ENCODE measurements around the gene CPOX. TPM values are rescaled to one million over a fixed set of nuclear protein-coding genes. Genes with fewer than 3 reads are reported as not detected.
A peak's percentile ranks its signal among the peaks of the same experiment; 100 is the strongest.

Gene CPOX
- total and polyA plus RNA-seq, 2 of the 8 experiments (the other 6 are each of a cell fraction or from before 2014, with no cell fraction given) = 17.4 to 27.0 TPM

DNA sequence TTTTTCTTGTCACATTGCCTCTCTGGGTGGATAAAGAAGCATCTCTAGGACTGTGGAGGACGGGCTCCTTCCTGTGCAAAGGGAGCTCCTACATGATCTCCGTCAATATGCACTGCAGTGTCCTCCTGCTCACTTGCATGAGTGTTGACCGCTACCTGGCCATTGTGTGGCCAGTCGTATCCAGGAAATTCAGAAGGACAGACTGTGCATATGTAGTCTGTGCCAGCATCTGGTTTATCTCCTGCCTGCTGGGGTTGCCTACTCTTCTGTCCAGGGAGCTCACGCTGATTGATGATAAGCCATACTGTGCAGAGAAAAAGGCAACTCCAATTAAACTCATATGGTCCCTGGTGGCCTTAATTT, 61.2 kb downstream of the CPOX start:
- Histone ChIP-seq H3K14ac (ENCODE audit: insufficient read length) (no peak overlapping the region), H4K91ac (replicated peaks; ENCODE audit: insufficient read length, low read length) (no peak overlapping the region), H3K23ac (ENCODE audit: insufficient read length) (no peak overlapping the region), H2BK5ac (ENCODE audit: low read depth, low read length) (no peak overlapping the region), H3K23me2 (ENCODE audit: low read depth, low read length) (no peaks in the 10 kb centered on the region), H4K8ac (ENCODE audit: extremely low read depth, insufficient read depth, low read length) (no peak overlapping the region), H3K79me2 (ENCODE audit: control insufficient read depth in 1 of 2, insufficient read depth in 2 of 2, low read length in 2 of 2) (no peaks in the 10 kb centered on the region), H3K18ac (ENCODE audit: extremely low read depth, low read length) (no peak overlapping the region), H3K4ac (replicated peaks; ENCODE audit: insufficient read length, low read depth, low read length) (no peak overlapping the region), H3K9ac (replicated peaks in 1 of 4; ENCODE audit: extremely low read depth in 1 of 4, low read depth in 3 of 4, low read length in 3 of 4) (no peak overlapping the region), H2BK120ac (replicated peaks; ENCODE audit: low read depth, low read length) (no peak overlapping the region), H2BK12ac (ENCODE audit: low read depth, low read length) (no peak overlapping the region), H3K36me3 (ENCODE audit: control insufficient read depth in 2 of 4, insufficient read depth in 4 of 4, low read length in 3 of 4) (no peaks in the 10 kb centered on the region), H3K56ac (replicated peaks; ENCODE audit: insufficient read length, low read depth, low read length) (no peak overlapping the region), H2BK20ac (ENCODE audit: low read length) (no peak overlapping the region), H3K27me3 (replicated peaks in 1 of 4; ENCODE audit: control insufficient read depth in 3 of 4, extremely low read depth in 1 of 4, insufficient read depth in 3 of 4, low read length in 3 of 4) (peaks cover 0 to 1% (median 0%) of the 10 kb centered on the region in 4 experiments; a peak in 1 of 7 replicates), H3K4me1 (replicated peaks in 1 of 4; ENCODE audit: control insufficient read depth in 3 of 4, insufficient read depth in 4 of 4, low read length in 3 of 4) (no peaks in the 10 kb centered on the region), H3K4me2 (ENCODE audit: insufficient read depth in 1 of 2, low read depth in 2 of 2, low read length in 2 of 2) (no peak overlapping the region), H2AFZ (ENCODE audit: low read length) (0 out of 2 replicates have a peak overlapping the region, but pooled peaks have one; percentile 2), H3K27ac (ENCODE audit: low read depth, low read length) (no peak overlapping the region), H4K5ac (ENCODE audit: insufficient read length, low read depth, low read length) (no peak overlapping the region), H3K79me1 (ENCODE audit: low read depth, low read length) (no peaks in the 10 kb centered on the region), H2AK5ac (ENCODE audit: low read depth, low read length) (no peak overlapping the region), H3K4me3 (ENCODE audit: extremely low read depth in 1 of 4, insufficient read depth in 2 of 4, low read depth in 3 of 4, low read length in 4 of 4) (no peak overlapping the region), H4K20me1 (replicated peaks in 1 of 2; ENCODE audit: control insufficient read depth in 1 of 2, insufficient read depth in 2 of 2, low read length in 2 of 2) (no peaks in the 10 kb centered on the region), H2BK15ac (ENCODE audit: low read length) (no peak overlapping the region), H3K9me3 (ENCODE audit: insufficient read depth in 2 of 2, low read depth in 1 of 2, low read length in 1 of 2) (no peaks in the 10 kb centered on the region)
- ChIA-PET POLR2A (ENCODE audit: partially characterized antibody) (no interaction called here), CTCF (ENCODE audit: partially characterized antibody) (interaction anchor here (0.6 to 1.3 kb wide), 3 partner anchors 56 to 473 kb away, joined by 3 read pairs; no protein-coding TSS in a partner anchor)
- TF ChIP-seq, protein P1, sequence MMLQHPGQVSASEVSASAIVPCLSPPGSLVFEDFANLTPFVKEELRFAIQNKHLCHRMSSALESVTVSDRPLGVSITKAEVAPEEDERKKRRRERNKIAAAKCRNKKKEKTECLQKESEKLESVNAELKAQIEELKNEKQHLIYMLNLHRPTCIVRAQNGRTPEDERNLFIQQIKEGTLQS (IDR thresholded peaks at IDR 0.05; ENCODE audit: insufficient read depth, low read depth, low read length) = no peak
- TF ChIP-seq CEBPB (IDR thresholded peaks at IDR 0.05; ENCODE audit: low read depth, low read length) (no peak), GABPA (IDR thresholded peaks at IDR 0.05; ENCODE audit: borderline replicate concordance, insufficient read depth, low read length) (no peak), JUN (IDR thresholded peaks at IDR 0.05; ENCODE audit: low read depth, low read length) (no peak), CREB1 (IDR thresholded peaks at IDR 0.05) (no peak), YY1 (IDR thresholded peaks at IDR 0.05; ENCODE audit: low read depth, low read length) (no peak), NANOG (IDR thresholded peaks at IDR 0.05; ENCODE audit: insufficient read depth, low read depth, low read length, poor library complexity, severe bottlenecking) (no peak), KDM5A (IDR thresholded peaks at IDR 0.05; ENCODE audit: low read length) (no peak)
- DNase-seq (ENCODE audit: low read depth in 1 of 2, low spot score in 2 of 2) (no peak), FAIRE-seq (no peak)
- WGBS, 2 experiments (ENCODE audit: extremely low coverage in 1 of 2, insufficient coverage in 1 of 2, insufficient read length in 1 of 2, insufficient replicate concordance in 2 of 2, low coverage in 1 of 2, low lambda C conversion rate in 2 of 2, missing lambda C conversion rate in 1 of 2) = 96% methylated on average over 5 of the region's 5 CpGs; no CpG with 5 or more reads in 1 of the 2 experiments
